ENCODE data around the gene KRIT1. TPM values are rescaled to one million over a fixed set of nuclear protein-coding genes. Genes with fewer than 3 reads are reported as not detected.
"Not testable (repeated sequence)": the region's sequence is repeated elsewhere in the genome, so short reads cannot be mapped to it uniquely, and the experiment has no call there.

Gene KRIT1
- total and polyA plus RNA-seq, 4 donors, result 15.6 to 94.5 (median 26.1) TPM

- no peak for TF ChIP-seq CTCF (IDR thresholded peaks at IDR 0.05; ENCODE audit: control extremely low read depth, extremely low read depth)
- peaks cover 0 to 7% (median under 1%) of the 10 kb centered on the region in 4 donors for H3K36me3 ChIP-seq (ENCODE audit: control insufficient read depth in 4 of 4, insufficient read depth in 4 of 4, low read length in 4 of 4)
- no peak overlapping the region for H3K27ac ChIP-seq (ENCODE audit: low read depth in 1 of 2, low read length in 1 of 2)
- H3K9me3 ChIP-seq (ENCODE audit: control insufficient read depth in 4 of 4, insufficient read depth in 3 of 4, low read length in 3 of 4), result peaks cover 0 to 3% (median 0%) of the 10 kb centered on the region in 4 donors
- no peak overlapping the region for H3K9ac ChIP-seq (ENCODE audit: insufficient read depth in 1 of 2, low read length in 2 of 2)
- H3K27me3 ChIP-seq (ENCODE audit: control insufficient read depth in 3 of 3, insufficient read depth in 3 of 3, low read length in 2 of 3), result no peaks in the 10 kb centered on the region
- ATAC-seq (ENCODE audit: insufficient read depth, low FRiP score) (no peak), DNase-seq (no peak)
- WGBS, 2 donors, result 95 to 96% methylated on average over 4 of the region's 4 CpGs
- H3K4me3 ChIP-seq, result no peak overlapping the region
- peaks cover 0 to 7% (median 0%) of the 10 kb centered on the region in 5 donors for H3K4me1 ChIP-seq (ENCODE audit: control insufficient read depth in 5 of 5, insufficient read depth in 5 of 5, low read length in 5 of 5)
These were observed 13.3 kb upstream of the KRIT1 start for GRCh38 chr7:92259062-92259461.

GRCh38 chr7:92255308-92255707 lies 9.6 kb upstream of the KRIT1 start:
- H3K9me3 ChIP-seq (ENCODE audit: control insufficient read depth in 4 of 4, insufficient read depth in 3 of 4, low read length in 3 of 4), result no peaks in the 10 kb centered on the region
- no peak overlapping the region for H3K4me3 ChIP-seq
- H3K27ac ChIP-seq (ENCODE audit: low read depth in 1 of 2, low read length in 1 of 2), result no peak overlapping the region
- H3K9ac ChIP-seq (ENCODE audit: insufficient read depth in 1 of 2, low read length in 2 of 2), result no peak overlapping the region
- no peaks in the 10 kb centered on the region for H3K27me3 ChIP-seq (ENCODE audit: control insufficient read depth in 3 of 3, insufficient read depth in 3 of 3, low read length in 2 of 3)
- 72 to 80% methylated on average over 4 of the region's 4 CpGs for WGBS, 2 donors
- ATAC-seq (ENCODE audit: insufficient read depth, low FRiP score) (no peak), DNase-seq (peak in 1 of 3 donors; percentile 18)
- H3K4me1 ChIP-seq (ENCODE audit: control insufficient read depth in 5 of 5, insufficient read depth in 5 of 5, low read length in 5 of 5), result peaks cover 0 to 9% (median 0%) of the 10 kb centered on the region in 5 donors
- TF ChIP-seq CTCF (IDR thresholded peaks at IDR 0.05; ENCODE audit: control extremely low read depth, extremely low read depth), result no peak
- H3K36me3 ChIP-seq (ENCODE audit: control insufficient read depth in 4 of 4, insufficient read depth in 4 of 4, low read length in 4 of 4), result peaks cover 0 to 7% (median 3%) of the 10 kb centered on the region in 4 donors

GRCh38 chr7:92254800-92255199 lies 9.1 kb upstream of the KRIT1 start:
- DNase-seq; ATAC-seq (ENCODE audit: insufficient read depth, low FRiP score); H3K27me3 ChIP-seq (ENCODE audit: control insufficient read depth in 3 of 3, insufficient read depth in 3 of 3, low read length in 2 of 3); H3K9me3 ChIP-seq (ENCODE audit: control insufficient read depth in 4 of 4, insufficient read depth in 3 of 4, low read length in 3 of 4); H3K4me1 ChIP-seq (ENCODE audit: control insufficient read depth in 5 of 5, insufficient read depth in 5 of 5, low read length in 5 of 5); H3K9ac ChIP-seq (ENCODE audit: insufficient read depth in 1 of 2, low read length in 2 of 2); H3K4me3 ChIP-seq; H3K27ac ChIP-seq (ENCODE audit: low read depth in 1 of 2, low read length in 1 of 2); H3K36me3 ChIP-seq (ENCODE audit: control insufficient read depth in 4 of 4, insufficient read depth in 4 of 4, low read length in 4 of 4): not testable (repeated sequence)
- 85 to 93% methylated on average over 1 of the region's 1 CpG for WGBS, 2 donors

GRCh38 chr7:92253251-92253650 lies 7.5 kb upstream of the KRIT1 start:
- WGBS, 2 donors, result 95 to 100% methylated on average over 1 of the region's 1 CpG
- Histone ChIP-seq H3K27me3 (ENCODE audit: control insufficient read depth in 3 of 3, insufficient read depth in 3 of 3, low read length in 2 of 3) (no peaks in the 10 kb centered on the region), H3K36me3 (ENCODE audit: control insufficient read depth in 4 of 4, insufficient read depth in 4 of 4, low read length in 4 of 4) (peaks cover 0 to 6% (median 2%) of the 10 kb centered on the region in 4 donors), H3K27ac (ENCODE audit: low read depth in 1 of 2, low read length in 1 of 2) (no peak overlapping the region), H3K9ac (ENCODE audit: insufficient read depth in 1 of 2, low read length in 2 of 2) (no peak overlapping the region), H3K4me1 (ENCODE audit: control insufficient read depth in 5 of 5, insufficient read depth in 5 of 5, low read length in 5 of 5) (peaks cover 0 to 2% (median 0%) of the 10 kb centered on the region in 5 donors), H3K9me3 (ENCODE audit: control insufficient read depth in 4 of 4, insufficient read depth in 3 of 4, low read length in 3 of 4) (no peaks in the 10 kb centered on the region), H3K4me3 (no peak overlapping the region)
- DNase-seq (no peak), ATAC-seq (ENCODE audit: insufficient read depth, low FRiP score) (no peak)
- no peak for TF ChIP-seq CTCF (IDR thresholded peaks at IDR 0.05; ENCODE audit: control extremely low read depth, extremely low read depth)
